HepG2 (cell line): ENCODE results near the gene MRPS25. TPM values are rescaled to one million over a fixed set of nuclear protein-coding genes. Genes with fewer than 3 reads are reported as not detected.

Experiments used
- ATAC-seq: fragments of 200-7000 bp; cut with Tn5 transposase; 3 replicates; pipeline ENCODE4 v1.9.1; 2020; ENCODE audit warnings: mild to moderate bottlenecking, moderate library complexity
- BruUV-seq: library from RNA; stranded (reverse); fragments of 400-500 nt; replicated peaks from 2 replicates; lab custom pipeline; 2021; lab: Mats Ljungman, UMichigan
- CTCF ChIA-PET: fragments of 300-600 bp; formaldehyde crosslinking; extraction: SDS; loops from one replicate; lab custom pipeline; 2021; ENCODE audit warnings: low total read pairs, inconsistent platforms, low intra/inter-chr PET ratio; lab: Yijun Ruan, JAX
- POLR2A ChIA-PET: fragments of 350-600 bp; sonication (Branson Sonifier 250); formaldehyde crosslinking; loops from one replicate; lab custom pipeline; 2020; ENCODE audit warnings: antibody characterized with exemption, inconsistent platforms; lab: Yijun Ruan, JAX
- DNase-seq: peaks from one replicate; pipeline ENCODE4 v3.0.0-alpha.2; 2015; ENCODE audit warnings: low spot score
- FAIRE-seq: peaks from 3 replicates; lab custom pipeline; 2011; peaks lifted over from hg19 to GRCh38; lab: Jason Lieb, UNC
- H2AFZ ChIP-seq: one replicate; pipeline ENCODE4 v1.6.1; 2011; ENCODE audit warnings: low read length, inconsistent platforms
- H3K27ac ChIP-seq: fragments of 300-600 bp; 3 replicates; pipeline ENCODE4 v1.8.0; 2011; ENCODE audit warnings: mixed run types, mild to moderate bottlenecking, mixed read lengths, low read length, inconsistent platforms; ENCODE audit not compliant: insufficient read depth; ENCODE audit errors: extremely low read length
- H3K27me3 ChIP-seq, 2 experiments: fragments of 200-600 bp in 1 of 2; 2 replicates in 1 of 2; 3 replicates in 1 of 2; pipeline versions ENCODE4 v1.6.0 to v1.8.0; 2011; ENCODE audit warnings: low read length in 2 of 2, mild to moderate bottlenecking in 2 of 2, moderate library complexity in 2 of 2, inconsistent platforms in 1 of 2; ENCODE audit not compliant: insufficient read depth in 2 of 2, control insufficient read depth in 1 of 2
- H3K36me3 ChIP-seq, 2 experiments: fragments of 200-600 bp in 1 of 2; replicated peaks in 1 of 2; 2 replicates in 1 of 2; 3 replicates in 1 of 2; pipeline versions ENCODE4 v1.5.1 to v1.8.0; 2011; ENCODE audit warnings: low read length in 2 of 2, inconsistent platforms in 1 of 2; ENCODE audit not compliant: insufficient read depth in 2 of 2, control insufficient read depth in 1 of 2
- H3K4me1 ChIP-seq: 2 replicates; pipeline ENCODE4 v1.5.1; 2012; ENCODE audit warnings: low read length, inconsistent platforms; ENCODE audit not compliant: insufficient read depth
- H3K4me2 ChIP-seq: 2 replicates; pipeline ENCODE4 v1.6.0; 2011; ENCODE audit warnings: low read depth, low read length, inconsistent platforms
- H3K4me3 ChIP-seq, 3 experiments: fragments of 200-600 bp in 1 of 3; sonication (generic), shearing (Covaris generic) in 1 of 3; replicated peaks in 1 of 3; 2 replicates each; pipeline ENCODE4 v1.5.1; 2011 to 2016; ENCODE audit warnings: low read length in 3 of 3, inconsistent platforms in 2 of 3, low read depth in 2 of 3, mild to moderate bottlenecking in 2 of 3, control low read depth in 1 of 3, mixed read lengths in 1 of 3; ENCODE audit not compliant: insufficient read depth in 1 of 3
- H3K79me2 ChIP-seq: one replicate; pipeline ENCODE4 v1.6.1; 2011; ENCODE audit warnings: low read length, inconsistent platforms; ENCODE audit not compliant: insufficient read depth
- H3K9ac ChIP-seq: 2 replicates; pipeline ENCODE4 v1.6.0; 2011; ENCODE audit warnings: mild to moderate bottlenecking, low read depth, low read length, inconsistent platforms; ENCODE audit not compliant: insufficient read depth
- H3K9me3 ChIP-seq: 2 replicates; pipeline ENCODE4 v1.5.1; 2012; ENCODE audit warnings: mild to moderate bottlenecking, low read length
- H4K20me1 ChIP-seq: 2 replicates; pipeline ENCODE4 v1.6.0; 2011; ENCODE audit warnings: inconsistent platforms, mild to moderate bottlenecking, low read length, moderate library complexity; ENCODE audit not compliant: insufficient read depth
- CHD4 ChIP-seq: fragments of 200-600 bp; sonication (generic); IDR thresholded peaks from 2 replicates; pipeline ENCODE4 v1.7.0; 2017; ENCODE audit warnings: mild to moderate bottlenecking, low read length, borderline replicate concordance
- FOXO4 ChIP-seq: sonication (generic); formaldehyde crosslinking; conservative IDR thresholded peaks from 2 replicates; pipeline ENCODE4 v1.8.1; 2023; ENCODE audit warnings: missing genetic modification reagents
- HIVEP1 ChIP-seq: sonication (generic); formaldehyde crosslinking; IDR thresholded peaks from 2 replicates; pipeline ENCODE4 v1.4.0; 2020; ENCODE audit warnings: mild to moderate bottlenecking, missing genetic modification reagents
- MED8 ChIP-seq: sonication (generic); formaldehyde crosslinking; IDR thresholded peaks from 2 replicates; pipeline ENCODE4 v1.8.1; 2023; ENCODE audit warnings: mild to moderate bottlenecking, missing genetic modification reagents; ENCODE audit not compliant: insufficient replicate concordance
- ZNF597 ChIP-seq: sonication (generic); formaldehyde crosslinking; IDR thresholded peaks from 2 replicates; pipeline ENCODE4 v1.5.0; 2020; ENCODE audit warnings: missing genetic modification reagents
- ZNF710 ChIP-seq: sonication (generic); formaldehyde crosslinking; IDR thresholded peaks from 2 replicates; pipeline ENCODE4 v1.5.0; 2020; ENCODE audit warnings: mild to moderate bottlenecking, missing genetic modification reagents, borderline replicate concordance
- ZNF768 ChIP-seq: sonication (generic); formaldehyde crosslinking; IDR thresholded peaks from 2 replicates; pipeline ENCODE4 v1.4.0; 2020; ENCODE audit warnings: missing genetic modification reagents
- WGBS: methylation state at CpG from one replicate; pipeline ENCODE4 v1.1.6; 2017; ENCODE audit warnings: low lambda C conversion rate; 5-methylcytosine and 5-hydroxymethylcytosine counted together
- in situ Hi-C: cut with HindIII; loops from 2 replicates; pipeline ENCODE4 v1.10.0; 2017; ENCODE audit warnings: low pct_unique_long_range_greater_than_20kb; ENCODE audit not compliant: extremely low pct_ligation_motif_present
- intact Hi-C: fragments of 100-400 bp; cut with micrococcal nuclease; formaldehyde crosslinking; loops from one replicate; pipeline ENCODE4 v1.10.0; 2022; ENCODE audit not compliant: unreplicated experiment
- polyA plus RNA-seq, 8 experiments: library from polyadenylated mRNA; depleted of rRNA in 3 of 8; stranded (reverse) in 7 of 8; unstranded in 1 of 8; fragments of >200 nt; fragmentation: Illumina TruSeq in 4 of 8; extraction: Trizol in 4 of 8; gene quantifications; 2 replicates each; pipeline versions ENCODE4 v1.2.1 to v1.2.3, GENCODE V29; 2011 to 2016; ENCODE audit warnings: low read depth in 4 of 8, missing spikeins in 1 of 8, mixed read lengths in 1 of 8; ENCODE audit not compliant: insufficient read depth in 1 of 8
- total RNA-seq, 5 experiments: library from RNA; depleted of rRNA; stranded (reverse); fragments of >200 nt; fragmentation: Illumina TruSeq; extraction: Trizol; gene quantifications; 2 replicates each; pipeline ENCODE4 v1.2.3, GENCODE V29; 2016; ENCODE audit warnings: low read depth in 1 of 5

MRPS25 gene
- total and polyA plus RNA-seq, 2 of the 13 experiments (the other 11 are each of a cell fraction or from before 2014, with no cell fraction given): 60.1 to 74.3 TPM

- intact Hi-C loops (no loop called here), in situ Hi-C loops (no loop called here)
- no peaks in the 10 kb centered on the region for H3K9me3 ChIP-seq
- H3K36me3 ChIP-seq: peaks cover 0 to 8% of the 10 kb centered on the region in 2 experiments; a peak in 1 of 5 replicates
- no peak for TF ChIP-seq CHD4
- peak; percentile 80; the same call in 1 of the 2 replicates for TF ChIP-seq ZNF768 (CRISPR knock-in tag)
- no peak for TF ChIP-seq ZNF597 (CRISPR knock-in tag)
- TF ChIP-seq MED8 (CRISPR knock-in tag): peak; percentile 6
- 0 out of 2 replicates have a peak, but pooled peaks have one; percentile 2 for TF ChIP-seq ZNF710 (CRISPR knock-in tag)
- 0 out of 2 replicates have a peak, but pooled peaks have one; percentile 52 for TF ChIP-seq FOXO4 (CRISPR knock-in tag)
- TF ChIP-seq HIVEP1 (CRISPR knock-in tag): 0 out of 2 replicates have a peak, but pooled peaks have one; percentile 9
- DNase-seq (no peak), ATAC-seq (peak; percentile 17), FAIRE-seq (no peak)
- 2% methylated on average over 17 of the region's 25 CpGs for WGBS
- no peak overlapping the region for H2AFZ ChIP-seq
- H3K4me3 ChIP-seq: peak overlapping the region; percentile 84 to 88 (median 87)
- no TSS peak for BruUV-seq
- H3K27ac ChIP-seq: peak overlapping the region; percentile 77
- peak overlapping the region; percentile 97 for H3K9ac ChIP-seq
- H4K20me1 ChIP-seq: peaks cover 20% of the 10 kb centered on the region
- H3K27me3 ChIP-seq: no peaks in the 10 kb centered on the region; a peak in 1 of 5 replicates
- ChIA-PET CTCF (no interaction called here), POLR2A (interaction anchor here (0.6 to 2.3 kb wide), 7 partner anchors 10 to 43 kb away, joined by 3 to 14 read pairs (median 4); partner anchors contain the start of gene RBSN)
- peaks cover 32% of the 10 kb centered on the region for H3K79me2 ChIP-seq
- H3K4me2 ChIP-seq: peak overlapping the region; percentile 87
- peaks cover 25% of the 10 kb centered on the region for H3K4me1 ChIP-seq
These were observed 748 bp downstream of the MRPS25 start for GRCh38 chr3:15064299-15064834.
